Measurements from ENCODE around the gene PDZD4.

GRCh38 chrX:153806999-153807575 is 23.3 kb downstream of the PDZD4 start:
- TF ChIP-seq CTCF (IDR thresholded peaks at IDR 0.05; ENCODE audit: low read length) (no peak), EZH2 (IDR thresholded peaks at IDR 0.05; ENCODE audit: borderline replicate concordance, low read length) (no peak)
